IPS-15b (cell line): ENCODE measurements around the gene ANGPTL8.

Experiments
- H3K27me3 ChIP-seq: one replicate; pipeline ENCODE4 v1.6.1; 2013; ENCODE audit warnings: low read length; ENCODE audit not compliant: control insufficient read depth, insufficient read depth
- H3K36me3 ChIP-seq: one replicate; pipeline ENCODE4 v1.6.1; 2013; ENCODE audit warnings: low read length; ENCODE audit not compliant: control insufficient read depth, insufficient read depth
- H3K4me1 ChIP-seq: one replicate; pipeline ENCODE4 v1.6.1; 2013; ENCODE audit warnings: mild to moderate bottlenecking, low read length; ENCODE audit not compliant: control insufficient read depth, insufficient read depth
- H3K4me3 ChIP-seq: one replicate; pipeline ENCODE4 v1.5.1; 2013; ENCODE audit warnings: low read depth, low read length
- H3K9ac ChIP-seq: one replicate; pipeline ENCODE4 v1.6.1; 2013; ENCODE audit warnings: low read depth, mild to moderate bottlenecking, low read length
- H3K9me3 ChIP-seq: one replicate; pipeline ENCODE4 v1.6.1; 2013; ENCODE audit warnings: mild to moderate bottlenecking, low read length; ENCODE audit not compliant: control insufficient read depth, insufficient read depth

ANGPTL8 gene

DNA sequence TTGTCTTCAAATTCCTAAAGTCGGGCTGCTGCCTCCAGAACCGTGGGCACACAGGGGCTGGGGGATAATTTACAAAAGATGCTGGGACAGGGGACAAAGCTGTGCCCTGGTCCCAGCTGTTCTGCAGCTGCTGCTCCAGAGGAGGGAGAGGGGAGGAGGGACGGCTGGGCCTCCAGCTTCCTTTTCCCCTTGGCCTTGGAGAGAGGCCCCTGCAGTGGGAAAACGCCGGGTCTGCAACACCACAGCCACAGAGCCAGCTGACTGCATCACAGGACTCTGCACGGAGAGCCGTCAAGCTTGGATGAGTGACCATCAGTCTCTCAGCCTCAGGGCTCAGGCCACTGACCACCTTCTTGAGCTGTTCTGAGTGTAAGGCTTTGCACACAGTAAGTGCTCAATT is 16.8 kb downstream of the ANGPTL8 start:
- Histone ChIP-seq H3K4me3 (no peak overlapping the region), H3K9me3 (no peaks in the 10 kb centered on the region), H3K4me1 (no peaks in the 10 kb centered on the region), H3K36me3 (peaks cover 15% of the 10 kb centered on the region), H3K9ac (no peak overlapping the region), H3K27me3 (no peaks in the 10 kb centered on the region)

DNA sequence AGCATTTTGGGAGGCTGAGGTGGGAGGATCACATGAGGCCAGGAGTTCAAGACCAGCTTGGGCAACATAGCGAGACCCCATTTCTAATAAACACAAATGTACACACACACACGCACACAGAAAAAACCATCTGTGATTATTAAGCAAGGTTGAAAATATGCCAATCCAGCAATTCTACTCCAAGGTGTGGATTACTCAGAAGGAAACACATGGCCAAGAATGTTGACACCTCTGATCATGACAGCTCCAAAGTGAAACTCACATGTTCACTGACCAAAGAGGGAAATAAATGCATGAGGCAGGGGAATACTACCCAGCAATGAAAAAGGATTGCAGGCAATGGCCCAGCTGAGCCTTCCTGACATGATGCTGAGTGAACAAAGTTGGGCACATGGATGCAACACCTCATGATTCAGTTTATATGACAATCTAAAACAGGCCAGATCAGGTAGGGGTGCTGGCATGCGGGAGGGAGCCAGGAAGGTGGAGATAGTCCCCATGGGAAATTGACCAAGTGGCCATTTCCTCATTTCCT is 18.5 kb downstream of the ANGPTL8 start:
- Histone ChIP-seq H3K4me3 (no peak overlapping the region), H3K36me3 (no peaks in the 10 kb centered on the region), H3K9me3 (no peaks in the 10 kb centered on the region), H3K27me3 (no peaks in the 10 kb centered on the region), H3K9ac (no peak overlapping the region), H3K4me1 (no peaks in the 10 kb centered on the region)

DNA sequence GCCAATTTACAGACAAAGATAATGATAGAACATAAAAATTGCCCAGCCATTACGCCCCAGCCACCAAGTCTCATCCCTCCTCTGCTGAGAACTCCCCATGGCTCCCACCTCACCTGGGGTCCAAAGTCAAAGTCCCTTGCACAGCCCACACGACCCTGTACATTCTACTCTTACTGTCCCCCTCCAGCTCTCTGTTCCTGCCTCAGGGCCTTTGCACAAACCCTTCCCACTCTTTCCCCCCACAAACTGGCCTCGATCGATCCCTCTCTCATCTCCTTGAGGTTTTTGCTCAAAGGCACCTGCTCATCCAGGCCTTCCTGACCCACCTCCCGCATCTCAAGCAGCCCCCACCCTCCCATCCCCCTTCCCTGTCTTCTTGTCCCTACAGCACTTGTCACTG is 21.6 kb downstream of the ANGPTL8 start:
- no peaks in the 10 kb centered on the region for H3K4me1 ChIP-seq
- H3K9ac ChIP-seq: no peak overlapping the region
- H3K4me3 ChIP-seq: peak overlapping the region; percentile 81
- H3K36me3 ChIP-seq: no peaks in the 10 kb centered on the region
- H3K27me3 ChIP-seq: no peaks in the 10 kb centered on the region
- no peaks in the 10 kb centered on the region for H3K9me3 ChIP-seq

DNA sequence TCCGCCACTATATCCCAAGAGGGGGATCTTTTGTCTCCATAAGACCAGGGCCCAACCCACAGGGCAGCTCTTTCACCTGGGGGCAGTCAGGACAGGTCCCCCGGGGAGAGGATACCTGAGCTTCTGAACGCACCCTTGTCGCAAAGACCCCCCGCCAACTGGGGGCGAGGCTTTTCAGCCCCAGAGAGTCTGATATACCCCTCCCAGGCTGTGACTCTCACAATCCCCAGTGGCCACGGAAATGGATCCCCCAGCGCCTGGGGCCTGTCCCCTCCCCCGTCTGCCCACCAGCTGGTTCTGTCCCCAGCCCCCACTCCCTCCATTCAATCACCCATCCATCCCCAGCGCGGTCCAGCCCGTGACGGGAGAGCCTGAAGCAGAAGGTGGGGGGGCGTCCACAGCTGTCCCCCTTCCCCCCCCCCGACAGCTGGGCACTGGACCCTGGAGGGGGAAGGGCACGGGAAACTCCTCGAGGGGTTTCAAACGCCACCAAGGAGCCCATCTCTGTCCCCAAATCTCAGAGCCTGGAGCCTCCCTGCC is 22.1 kb downstream of the ANGPTL8 start:
- no peak overlapping the region for H3K9ac ChIP-seq
- H3K9me3 ChIP-seq: no peaks in the 10 kb centered on the region
- no peaks in the 10 kb centered on the region for H3K4me1 ChIP-seq
- H3K27me3 ChIP-seq: no peaks in the 10 kb centered on the region
- H3K36me3 ChIP-seq: no peaks in the 10 kb centered on the region
- H3K4me3 ChIP-seq: peak overlapping the region; percentile 81

DNA sequence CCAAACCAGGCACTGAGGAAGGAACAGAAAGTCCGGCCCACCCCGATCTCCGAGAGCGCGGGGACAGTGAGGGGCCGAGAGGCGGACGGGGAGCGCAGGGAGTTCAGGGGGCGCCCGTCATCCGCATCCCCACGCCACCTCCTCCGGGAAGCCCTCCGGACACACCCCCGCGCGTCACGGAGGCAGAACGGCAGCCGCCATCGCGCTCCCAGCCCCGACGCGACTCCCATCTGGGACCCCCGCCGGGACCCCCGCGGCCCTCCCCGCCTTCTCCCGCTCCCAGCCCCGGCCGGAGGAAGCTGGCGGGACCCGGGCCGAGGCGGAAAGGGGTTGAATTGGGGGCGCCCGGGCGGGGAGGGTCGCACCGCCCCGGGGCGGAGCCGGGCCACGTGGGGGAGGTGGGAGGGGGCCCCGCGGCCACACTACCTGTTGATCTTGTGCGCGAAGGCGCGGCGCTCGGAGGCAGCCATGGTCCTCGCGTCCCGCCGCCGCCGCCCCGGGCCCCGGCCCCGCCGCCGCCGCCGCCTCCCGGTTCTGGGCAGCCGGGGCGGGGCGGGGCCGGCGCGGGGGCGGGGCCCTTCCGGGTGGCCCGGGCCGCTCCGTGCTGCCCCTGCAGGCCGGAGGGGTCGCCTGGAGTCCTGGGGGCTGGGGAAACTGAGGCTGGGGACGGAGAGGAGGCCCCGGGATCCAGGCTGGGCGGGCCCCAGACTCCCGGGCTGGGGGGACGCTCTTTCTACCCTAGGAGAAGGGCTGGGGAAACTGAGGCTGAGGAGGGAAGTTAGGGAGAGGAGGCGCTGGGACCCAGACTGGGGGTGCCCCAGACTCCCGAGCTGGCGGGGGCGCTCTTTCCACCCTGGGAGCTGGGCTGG is 22.8 kb downstream of the ANGPTL8 start, which contains the start of gene DOCK6:
DOCK6 (minus strand) TSS at position 554 of the 869 bp plus-strand sequence; CDS start at position 470, 84 bp downstream.
- H3K27me3 ChIP-seq: no peaks in the 10 kb centered on the region
- H3K4me3 ChIP-seq: peak within 1 kb of the TSS; percentile 81
- H3K9me3 ChIP-seq: no peaks in the 10 kb centered on the region
- H3K4me1 ChIP-seq: no peaks in the 10 kb centered on the region
- H3K9ac ChIP-seq: no peak within 1 kb of the TSS
- H3K36me3 ChIP-seq: no peaks in the 10 kb centered on the region

DNA sequence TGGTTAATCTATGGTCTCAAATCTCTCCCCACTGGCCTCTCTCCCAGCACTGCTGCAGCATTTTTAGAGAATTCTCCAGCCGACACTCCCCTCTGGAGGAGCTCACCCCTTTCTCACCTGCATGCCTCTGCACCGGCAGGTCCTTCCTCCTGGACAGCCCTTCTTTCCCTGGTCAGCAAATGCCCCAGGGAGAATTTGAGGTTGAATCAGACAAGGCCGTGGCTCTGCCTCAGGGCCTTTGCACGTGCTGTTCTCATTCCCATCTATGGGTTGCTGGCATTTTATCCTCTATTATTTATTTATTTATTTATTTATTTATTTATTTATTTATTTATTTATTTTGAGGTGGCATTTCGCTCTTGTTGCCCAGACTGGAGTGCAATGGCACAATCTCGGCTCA is 24.3 kb downstream of the ANGPTL8 start:
- no peak overlapping the region for H3K9ac ChIP-seq
- no peaks in the 10 kb centered on the region for H3K36me3 ChIP-seq
- no peaks in the 10 kb centered on the region for H3K9me3 ChIP-seq
- no peaks in the 10 kb centered on the region for H3K4me1 ChIP-seq
- no peak overlapping the region for H3K4me3 ChIP-seq
- no peaks in the 10 kb centered on the region for H3K27me3 ChIP-seq

DNA sequence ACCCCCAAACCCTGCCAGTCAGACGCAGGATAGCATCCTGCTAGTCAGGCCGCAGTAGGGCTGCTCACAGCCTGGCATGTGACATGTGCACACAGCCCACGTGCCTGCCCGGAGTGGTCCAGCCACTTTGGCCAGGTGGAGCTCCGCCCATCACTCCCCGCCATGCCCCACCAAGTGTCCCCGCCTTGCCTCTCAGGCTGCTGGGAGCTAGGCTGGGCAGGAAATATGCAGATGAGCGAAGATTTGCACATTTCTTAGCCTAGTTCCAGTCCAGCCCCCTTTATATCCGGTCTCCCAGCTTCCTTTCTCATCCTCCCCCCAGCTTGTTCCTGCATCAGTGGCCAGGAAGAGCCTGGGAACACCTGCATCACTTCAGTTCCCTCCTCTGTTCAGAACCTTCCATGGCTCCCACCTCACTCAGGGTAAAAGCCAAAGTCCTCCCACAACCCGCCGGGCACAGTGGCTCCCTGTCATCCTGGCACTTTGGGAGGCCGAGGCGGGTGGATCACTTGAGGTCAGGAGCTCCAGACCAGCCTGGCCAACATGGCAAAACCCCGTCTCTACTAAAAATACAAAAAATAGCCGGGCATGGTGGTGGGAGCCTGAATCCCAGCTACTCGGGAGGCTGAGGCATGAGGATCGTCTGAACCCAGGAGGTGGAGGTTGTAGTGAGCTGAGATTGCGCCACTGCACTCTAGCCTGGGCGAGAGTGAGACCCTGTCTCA is 25.2 kb downstream of the ANGPTL8 start:
- H3K36me3 ChIP-seq: no peaks in the 10 kb centered on the region
- H3K9me3 ChIP-seq: no peaks in the 10 kb centered on the region
- no peaks in the 10 kb centered on the region for H3K27me3 ChIP-seq
- H3K9ac ChIP-seq: no peak overlapping the region
- no peaks in the 10 kb centered on the region for H3K4me1 ChIP-seq
- no peak overlapping the region for H3K4me3 ChIP-seq

DNA sequence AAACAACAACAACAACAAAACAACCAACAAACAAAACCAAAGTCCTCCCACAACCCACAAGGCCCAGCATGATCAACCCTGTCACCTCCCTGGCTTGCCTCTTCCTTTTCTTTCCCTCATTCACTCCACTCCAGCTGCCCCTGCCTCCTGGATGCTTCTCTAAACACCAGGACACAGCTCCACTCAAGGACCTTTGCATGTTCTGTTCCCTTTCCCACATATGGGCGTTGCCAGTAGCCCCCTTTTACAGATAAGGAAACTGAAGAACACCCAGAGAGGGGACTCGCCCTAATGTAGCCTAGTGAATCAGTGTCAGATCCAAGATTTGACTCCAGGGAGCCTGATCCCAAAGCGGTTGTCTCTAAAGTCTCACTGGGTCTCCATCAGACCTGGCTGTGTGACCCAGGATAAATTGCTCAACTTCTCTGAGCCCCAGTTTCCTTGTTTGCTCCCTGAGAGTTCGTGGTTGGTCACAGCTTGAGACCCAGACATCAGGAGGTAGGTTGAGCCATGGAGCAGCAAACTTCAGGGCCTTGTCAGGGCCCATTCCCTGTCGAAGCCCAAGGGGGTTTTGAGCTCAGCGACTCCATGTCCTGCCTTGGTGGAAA is 25.9 kb downstream of the ANGPTL8 start:
- no peaks in the 10 kb centered on the region for H3K27me3 ChIP-seq

DNA sequence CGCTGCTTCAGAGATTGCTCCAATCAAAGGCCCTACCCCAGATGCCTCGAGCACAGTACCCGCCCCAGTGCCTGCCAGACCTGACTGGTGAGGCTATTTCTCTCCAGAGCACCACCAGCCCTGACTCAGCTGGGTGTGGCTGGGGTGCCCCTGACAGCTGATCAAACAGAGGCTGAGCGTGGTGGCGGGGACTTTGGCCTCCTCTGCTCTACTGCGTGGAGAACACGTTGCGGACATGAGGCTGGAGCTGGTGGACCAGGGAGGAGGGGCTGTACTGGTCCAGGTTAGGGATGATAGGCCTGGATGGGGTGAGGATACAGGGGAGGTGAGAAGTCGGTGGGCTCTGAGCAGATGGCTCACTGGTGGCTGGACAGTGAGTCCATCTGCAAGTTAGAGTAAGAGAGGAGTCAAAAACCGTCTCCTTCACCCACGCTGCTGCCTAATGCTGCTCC is 26.4 kb downstream of the ANGPTL8 start:
- no peaks in the 10 kb centered on the region for H3K4me1 ChIP-seq
- no peaks in the 10 kb centered on the region for H3K36me3 ChIP-seq
- no peak overlapping the region for H3K9ac ChIP-seq
- no peaks in the 10 kb centered on the region for H3K9me3 ChIP-seq
- H3K4me3 ChIP-seq: no peak overlapping the region
- H3K27me3 ChIP-seq: no peaks in the 10 kb centered on the region

More for the DNA sequence above, 25.9 kb downstream of the ANGPTL8 start:
- H3K9ac ChIP-seq: no peak overlapping the region
- no peaks in the 10 kb centered on the region for H3K9me3 ChIP-seq
- H3K36me3 ChIP-seq: no peaks in the 10 kb centered on the region
- H3K4me3 ChIP-seq: no peak overlapping the region
- H3K4me1 ChIP-seq: no peaks in the 10 kb centered on the region

DNA sequence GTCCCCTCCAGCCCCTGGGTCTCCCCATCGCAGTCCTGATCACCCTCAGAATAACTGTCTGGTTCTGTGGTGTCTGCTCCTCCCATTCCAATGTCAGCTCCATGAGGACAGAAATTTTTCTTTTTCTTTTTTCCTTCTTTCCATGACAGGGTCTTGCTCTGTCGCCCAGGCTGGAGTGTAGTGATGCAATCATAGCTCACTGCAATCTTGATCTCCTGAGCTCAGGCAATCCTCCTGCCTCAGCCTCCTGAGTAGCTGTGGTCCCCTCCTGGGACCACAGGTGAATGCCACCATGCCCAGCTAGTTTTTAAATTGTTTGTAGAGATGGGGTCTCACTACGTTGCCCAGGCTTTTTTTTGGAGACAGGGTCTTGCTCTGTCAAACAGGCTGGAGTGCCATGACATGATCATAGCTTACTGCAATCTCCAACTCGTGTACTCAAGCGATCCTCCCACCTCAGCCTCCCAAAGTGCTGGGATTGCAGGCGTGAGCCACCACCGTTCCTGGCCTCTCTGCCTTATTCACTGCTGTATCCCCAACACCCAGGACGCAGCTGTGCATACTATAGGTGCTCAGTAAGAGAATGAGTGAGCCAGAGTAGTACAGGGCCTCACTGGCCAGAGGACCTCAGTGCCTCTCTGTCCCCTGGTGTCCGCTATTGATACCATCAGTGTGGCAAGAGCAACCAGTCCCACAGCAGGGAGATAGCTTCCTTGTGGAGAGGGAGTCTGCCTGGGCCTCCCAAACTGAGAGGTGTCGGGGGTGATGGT is 28.1 kb downstream of the ANGPTL8 start:
- Histone ChIP-seq H3K27me3 (no peaks in the 10 kb centered on the region), H3K36me3 (no peaks in the 10 kb centered on the region), H3K4me1 (no peaks in the 10 kb centered on the region), H3K9me3 (no peaks in the 10 kb centered on the region), H3K4me3 (no peak overlapping the region), H3K9ac (no peak overlapping the region)

DNA sequence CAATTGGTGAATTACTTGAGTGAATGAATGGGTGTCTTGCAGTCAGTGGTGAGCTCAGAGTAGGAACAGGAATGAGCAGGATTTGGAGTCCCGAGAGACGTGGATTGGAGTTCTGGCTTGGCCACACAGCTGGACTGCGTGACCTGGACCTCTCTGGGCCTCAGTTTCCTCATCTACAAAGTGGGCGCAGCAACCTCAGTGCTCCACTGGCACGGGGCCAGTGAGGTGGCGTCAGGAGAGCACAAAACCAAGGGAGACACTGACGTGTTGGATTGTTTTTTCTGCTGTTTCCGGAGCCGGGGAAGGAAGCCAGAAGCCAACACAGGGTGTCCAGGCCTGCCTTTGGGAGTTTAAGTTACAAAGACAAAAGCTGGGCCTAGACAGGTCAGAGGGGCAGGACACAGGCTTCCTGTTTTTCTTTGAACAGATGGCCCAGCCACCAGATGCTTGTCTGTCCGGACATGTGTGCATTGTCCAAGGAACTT is 29.4 kb downstream of the ANGPTL8 start:
- Histone ChIP-seq H3K4me1 (no peaks in the 10 kb centered on the region), H3K9me3 (no peaks in the 10 kb centered on the region), H3K4me3 (no peak overlapping the region), H3K36me3 (no peaks in the 10 kb centered on the region), H3K9ac (no peak overlapping the region), H3K27me3 (no peaks in the 10 kb centered on the region)
